Jurkat, Clone E6-1 (cell line): Measurements from ENCODE around the gene APOL5.

Source experiments
- DNase-seq: peaks from one replicate; pipeline ENCODE4 v3.0.0-alpha.2; 2011; ENCODE audit warnings: low read depth, low spot score
- H3K4me3 ChIP-seq: 2 replicates; pipeline ENCODE4 v1.5.1; 2011; ENCODE audit warnings: mild to moderate bottlenecking, low read length, control low read depth, moderate library complexity

The APOL5 gene

DNA sequence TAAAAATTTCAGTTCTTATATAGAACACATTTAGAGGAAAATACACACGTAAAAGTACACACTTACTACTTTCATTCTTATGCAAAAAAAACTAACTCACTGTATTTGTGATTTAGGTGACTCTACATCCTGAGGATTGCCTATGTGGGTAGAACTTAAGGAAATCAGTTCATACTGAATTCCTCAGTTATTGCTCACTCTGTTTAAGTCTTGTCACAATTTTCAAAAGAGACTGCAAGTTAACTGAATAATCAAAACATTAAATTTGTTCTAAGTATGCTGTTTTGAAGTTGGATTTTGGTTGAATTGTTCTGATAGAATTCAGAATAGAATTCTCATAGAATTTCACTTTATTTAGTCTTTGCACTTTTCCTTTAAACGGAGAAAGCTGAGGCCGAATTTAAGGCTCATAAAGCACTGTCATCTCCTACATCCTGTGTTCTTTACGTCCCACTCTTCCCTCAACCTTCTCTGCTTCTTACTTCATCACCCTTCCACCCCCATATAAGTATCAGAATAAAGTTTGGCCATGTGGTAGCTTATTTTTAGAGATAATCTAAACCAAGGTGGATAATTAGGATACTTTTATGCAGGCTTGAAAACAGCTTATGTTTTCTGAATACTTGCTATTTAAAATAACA, 59.8 kb downstream of the APOL5 start:
- H3K4me3 ChIP-seq: no peak overlapping the region
- DNase-seq: no peak
